ENCODE results near the gene IQCE. TPM values are rescaled to one million over a fixed set of nuclear protein-coding genes. Genes with fewer than 3 reads are reported as not detected.
A peak's percentile ranks its signal among the peaks of the same experiment; 100 is the strongest.

The IQCE gene
- total RNA-seq, 1 experiment from 2014 or later: 21.4 TPM

GRCh38 chr7:2660359-2661095 is 101.7 kb downstream of the IQCE start:
- Histone ChIP-seq H3K9me3 (ENCODE audit: control insufficient read depth in 1 of 2, insufficient read depth in 1 of 2, low read depth in 1 of 2, low read length in 2 of 2) (no peaks in the 10 kb centered on the region), H3K9ac (ENCODE audit: low read length) (no peak overlapping the region), H3K4me3 (replicated peaks in 1 of 2; ENCODE audit: low read depth in 1 of 2, low read length in 2 of 2) (no peak overlapping the region), H3K4me1 (ENCODE audit: control insufficient read depth in 1 of 2, insufficient read depth in 2 of 2, low read length in 2 of 2) (0 out of 4 replicates have a peak, but pooled peaks cover 0 to 4% of the 10 kb centered on the region in 2 experiments), H4K20me1 (ENCODE audit: insufficient read depth) (no peaks in the 10 kb centered on the region), H3K79me2 (ENCODE audit: insufficient read depth, low read length) (no peaks in the 10 kb centered on the region), H3K9me2 (ENCODE audit: insufficient read depth) (no peaks in the 10 kb centered on the region), H3K27ac (ENCODE audit: low read depth, low read length) (no peak overlapping the region), H3K36me3 (ENCODE audit: control insufficient read depth in 1 of 2, insufficient read depth in 2 of 2, low read length in 2 of 2) (no peaks in the 10 kb centered on the region; a peak in 1 of 4 replicates), H2AFZ (ENCODE audit: low read depth, low read length, poor library complexity, severe bottlenecking) (no peak overlapping the region), H3K4me2 (ENCODE audit: low read length) (no peak overlapping the region), H3K27me3 (ENCODE audit: insufficient read depth, low read length) (no peaks in the 10 kb centered on the region)
- ATAC-seq: no peak
- RAD21 ChIA-PET (ENCODE audit: low non-redundant PET in 1 of 2, low total read pairs in 2 of 2, uncharacterized antibody in 2 of 2, unreplicated experiment in 2 of 2): no interaction called here
- BruUV-seq (replicated peaks): no TSS peak
- CTCF ChIA-PET: no interaction called here
- no peak for DNase-seq (ENCODE audit: low read depth, low spot score)
- TF ChIP-seq, protein P1, sequence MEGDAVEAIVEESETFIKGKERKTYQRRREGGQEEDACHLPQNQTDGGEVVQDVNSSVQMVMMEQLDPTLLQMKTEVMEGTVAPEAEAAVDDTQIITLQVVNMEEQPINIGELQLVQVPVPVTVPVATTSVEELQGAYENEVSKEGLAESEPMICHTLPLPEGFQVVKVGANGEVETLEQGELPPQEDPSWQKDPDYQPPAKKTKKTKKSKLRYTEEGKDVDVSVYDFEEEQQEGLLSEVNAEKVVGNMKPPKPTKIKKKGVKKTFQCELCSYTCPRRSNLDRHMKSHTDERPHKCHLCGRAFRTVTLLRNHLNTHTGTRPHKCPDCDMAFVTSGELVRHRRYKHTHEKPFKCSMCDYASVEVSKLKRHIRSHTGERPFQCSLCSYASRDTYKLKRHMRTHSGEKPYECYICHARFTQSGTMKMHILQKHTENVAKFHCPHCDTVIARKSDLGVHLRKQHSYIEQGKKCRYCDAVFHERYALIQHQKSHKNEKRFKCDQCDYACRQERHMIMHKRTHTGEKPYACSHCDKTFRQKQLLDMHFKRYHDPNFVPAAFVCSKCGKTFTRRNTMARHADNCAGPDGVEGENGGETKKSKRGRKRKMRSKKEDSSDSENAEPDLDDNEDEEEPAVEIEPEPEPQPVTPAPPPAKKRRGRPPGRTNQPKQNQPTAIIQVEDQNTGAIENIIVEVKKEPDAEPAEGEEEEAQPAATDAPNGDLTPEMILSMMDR (IDR thresholded peaks at IDR 0.05 in 2 of 3, conservative IDR thresholded peaks at IDR 0.05 in 1 of 3; ENCODE audit: borderline replicate concordance in 1 of 3, insufficient read depth in 1 of 3, low read depth in 2 of 3, low read length in 2 of 3): peak in 2 of 3 experiments; percentile 53 to 58; a peak in 4 of 6 replicates
- TF ChIP-seq SP1 (IDR thresholded peaks at IDR 0.05; ENCODE audit: low read depth): no peak
- intact Hi-C loops (cut with micrococcal nuclease): no loop called here
- POLR2A ChIA-PET: interaction anchor here (0.6 kb wide), 1 partner anchor 9 kb away, joined by 3 read pairs; no protein-coding TSS in a partner anchor

DNA sequence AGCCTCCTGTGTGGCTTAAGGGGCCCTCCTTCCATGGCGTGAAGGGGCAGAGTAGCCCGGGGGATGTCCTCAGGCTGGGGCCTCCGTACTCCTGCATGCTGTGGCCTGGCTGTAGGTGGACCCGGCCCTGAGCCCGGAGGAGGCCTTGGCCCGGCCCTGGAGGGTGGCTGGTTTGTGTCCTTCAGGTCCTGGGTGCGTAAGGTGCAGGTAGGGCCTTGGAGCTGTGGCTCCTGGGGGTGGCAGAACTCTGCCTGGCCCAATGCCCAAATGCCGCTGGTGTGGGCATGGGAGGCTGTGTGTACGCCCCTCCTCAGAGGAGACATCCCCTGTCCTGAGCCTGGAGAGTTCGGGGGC is 102.3 kb downstream of the IQCE start:
- Histone ChIP-seq H3K27me3 (ENCODE audit: insufficient read depth, low read length) (no peaks in the 10 kb centered on the region), H3K9me3 (ENCODE audit: control insufficient read depth in 1 of 2, insufficient read depth in 1 of 2, low read depth in 1 of 2, low read length in 2 of 2) (no peaks in the 10 kb centered on the region), H4K20me1 (ENCODE audit: insufficient read depth) (no peaks in the 10 kb centered on the region), H2AFZ (ENCODE audit: low read depth, low read length, poor library complexity, severe bottlenecking) (no peak overlapping the region), H3K4me2 (ENCODE audit: low read length) (no peak overlapping the region), H3K27ac (ENCODE audit: low read depth, low read length) (no peak overlapping the region), H3K4me1 (ENCODE audit: control insufficient read depth in 1 of 2, insufficient read depth in 2 of 2, low read length in 2 of 2) (0 out of 4 replicates have a peak, but pooled peaks cover 0 to 4% of the 10 kb centered on the region in 2 experiments), H3K79me2 (ENCODE audit: insufficient read depth, low read length) (no peaks in the 10 kb centered on the region), H3K36me3 (ENCODE audit: control insufficient read depth in 1 of 2, insufficient read depth in 2 of 2, low read length in 2 of 2) (no peaks in the 10 kb centered on the region; a peak in 1 of 4 replicates), H3K4me3 (replicated peaks in 1 of 2; ENCODE audit: low read depth in 1 of 2, low read length in 2 of 2) (no peak overlapping the region), H3K9me2 (ENCODE audit: insufficient read depth) (no peaks in the 10 kb centered on the region), H3K9ac (ENCODE audit: low read length) (no peak overlapping the region)
- DNase-seq (ENCODE audit: low read depth, low spot score): no peak
- ATAC-seq: no peak
- TF ChIP-seq CEBPB (IDR thresholded peaks at IDR 0.05; ENCODE audit: low read depth) (no peak), TCF7L2 (IDR thresholded peaks at IDR 0.05; ENCODE audit: borderline replicate concordance, extremely low read depth, insufficient read depth, insufficient read length) (no peak), POLR2AphosphoS5 (IDR thresholded peaks at IDR 0.05; ENCODE audit: low read depth, low read length) (no peak), SIN3A (IDR thresholded peaks at IDR 0.05; ENCODE audit: low read depth) (no peak), SP1 (IDR thresholded peaks at IDR 0.05; ENCODE audit: low read depth) (no peak), EZH2 (IDR thresholded peaks at IDR 0.05) (no peak), ELF1 (IDR thresholded peaks at IDR 0.05; ENCODE audit: borderline replicate concordance, low read depth) (no peak), SRF (IDR thresholded peaks at IDR 0.05; ENCODE audit: low read depth) (no peak), EGR1 (IDR thresholded peaks at IDR 0.05; ENCODE audit: low read depth) (no peak), FOSL1 (IDR thresholded peaks at IDR 0.05; ENCODE audit: low read depth) (no peak)
- TF ChIP-seq, protein P2, sequence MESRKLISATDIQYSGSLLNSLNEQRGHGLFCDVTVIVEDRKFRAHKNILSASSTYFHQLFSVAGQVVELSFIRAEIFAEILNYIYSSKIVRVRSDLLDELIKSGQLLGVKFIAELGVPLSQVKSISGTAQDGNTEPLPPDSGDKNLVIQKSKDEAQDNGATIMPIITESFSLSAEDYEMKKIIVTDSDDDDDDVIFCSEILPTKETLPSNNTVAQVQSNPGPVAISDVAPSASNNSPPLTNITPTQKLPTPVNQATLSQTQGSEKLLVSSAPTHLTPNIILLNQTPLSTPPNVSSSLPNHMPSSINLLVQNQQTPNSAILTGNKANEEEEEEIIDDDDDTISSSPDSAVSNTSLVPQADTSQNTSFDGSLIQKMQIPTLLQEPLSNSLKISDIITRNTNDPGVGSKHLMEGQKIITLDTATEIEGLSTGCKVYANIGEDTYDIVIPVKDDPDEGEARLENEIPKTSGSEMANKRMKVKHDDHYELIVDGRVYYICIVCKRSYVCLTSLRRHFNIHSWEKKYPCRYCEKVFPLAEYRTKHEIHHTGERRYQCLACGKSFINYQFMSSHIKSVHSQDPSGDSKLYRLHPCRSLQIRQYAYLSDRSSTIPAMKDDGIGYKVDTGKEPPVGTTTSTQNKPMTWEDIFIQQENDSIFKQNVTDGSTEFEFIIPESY (IDR thresholded peaks at IDR 0.05; ENCODE audit: extremely low read depth, insufficient replicate concordance, low read length): no peak
- ChIA-PET RAD21 (ENCODE audit: low non-redundant PET in 1 of 2, low total read pairs in 2 of 2, uncharacterized antibody in 2 of 2, unreplicated experiment in 2 of 2) (no interaction called here), POLR2A (no interaction called here), CTCF (no interaction called here)
- intact Hi-C loops (cut with micrococcal nuclease): no loop called here
- BruUV-seq (replicated peaks): no TSS peak
